ENCODE data around the gene SND1. TPM values are rescaled to one million over a fixed set of nuclear protein-coding genes. Genes with fewer than 3 reads are reported as not detected.

The SND1 gene
- total RNA-seq, 1 experiment from 2014 or later: 139 TPM

DNA sequence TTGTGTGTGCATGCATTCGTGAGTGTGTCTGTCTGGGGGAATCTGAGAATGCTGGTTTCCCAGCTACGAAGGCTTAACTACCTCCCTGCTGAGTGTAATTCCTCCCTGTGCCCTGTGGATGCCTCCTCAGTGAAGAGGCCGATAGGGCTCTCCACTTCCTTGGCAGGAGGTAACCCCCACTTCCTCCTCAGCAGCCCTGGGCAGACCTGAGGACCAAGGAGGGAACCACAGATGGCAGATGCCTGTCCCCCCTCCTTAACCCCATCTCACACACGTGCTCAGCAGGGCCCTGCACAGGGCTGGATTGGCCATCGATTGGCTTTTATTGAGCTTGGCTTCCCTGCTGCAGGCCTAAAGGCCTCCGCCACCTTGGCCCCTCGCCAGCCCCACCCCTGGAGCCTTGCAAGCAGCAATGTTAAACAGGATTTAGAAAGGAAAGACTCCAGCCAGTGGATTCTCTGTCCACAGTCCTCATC, 424.8 kb downstream of the SND1 start:
- Histone ChIP-seq H3F3A (ENCODE audit: low read length, unreplicated experiment) (no peaks in the 10 kb centered on the region), H3K9me3 (ENCODE audit: low read length) (no peaks in the 10 kb centered on the region), H4K20me1 (ENCODE audit: low read length) (no peaks in the 10 kb centered on the region), H3K9ac (ENCODE audit: low read length) (no peak overlapping the region), H2AFZ (ENCODE audit: low read length) (no peak overlapping the region), H3K4me1 (ENCODE audit: insufficient read depth, low read length) (no peaks in the 10 kb centered on the region), H3K4me3 (ENCODE audit: low read length) (no peak overlapping the region), H3K4me2 (ENCODE audit: low read length) (no peak overlapping the region), H3K36me3 (ENCODE audit: low read depth, low read length) (no peaks in the 10 kb centered on the region; the same call in 1 of the 2 replicates), H3K27ac (ENCODE audit: low read length) (no peak overlapping the region), H3K9me2 (replicated peaks; ENCODE audit: low read length) (no peaks in the 10 kb centered on the region), H3K27me3 (ENCODE audit: low read length) (no peaks in the 10 kb centered on the region), H3K79me2 (ENCODE audit: low read length) (no peaks in the 10 kb centered on the region)
- POLR2A ChIA-PET (ENCODE audit: unreplicated experiment): no interaction called here
- no peak for DNase-seq
- TF ChIP-seq EZH2phosphoT487 (IDR thresholded peaks at IDR 0.05; ENCODE audit: borderline replicate concordance, low read length) (no peak), EZH2 (IDR thresholded peaks at IDR 0.05; ENCODE audit: low read length, unreplicated experiment) (no peak)
- TF ChIP-seq, protein P1, sequence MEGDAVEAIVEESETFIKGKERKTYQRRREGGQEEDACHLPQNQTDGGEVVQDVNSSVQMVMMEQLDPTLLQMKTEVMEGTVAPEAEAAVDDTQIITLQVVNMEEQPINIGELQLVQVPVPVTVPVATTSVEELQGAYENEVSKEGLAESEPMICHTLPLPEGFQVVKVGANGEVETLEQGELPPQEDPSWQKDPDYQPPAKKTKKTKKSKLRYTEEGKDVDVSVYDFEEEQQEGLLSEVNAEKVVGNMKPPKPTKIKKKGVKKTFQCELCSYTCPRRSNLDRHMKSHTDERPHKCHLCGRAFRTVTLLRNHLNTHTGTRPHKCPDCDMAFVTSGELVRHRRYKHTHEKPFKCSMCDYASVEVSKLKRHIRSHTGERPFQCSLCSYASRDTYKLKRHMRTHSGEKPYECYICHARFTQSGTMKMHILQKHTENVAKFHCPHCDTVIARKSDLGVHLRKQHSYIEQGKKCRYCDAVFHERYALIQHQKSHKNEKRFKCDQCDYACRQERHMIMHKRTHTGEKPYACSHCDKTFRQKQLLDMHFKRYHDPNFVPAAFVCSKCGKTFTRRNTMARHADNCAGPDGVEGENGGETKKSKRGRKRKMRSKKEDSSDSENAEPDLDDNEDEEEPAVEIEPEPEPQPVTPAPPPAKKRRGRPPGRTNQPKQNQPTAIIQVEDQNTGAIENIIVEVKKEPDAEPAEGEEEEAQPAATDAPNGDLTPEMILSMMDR (conservative IDR thresholded peaks at IDR 0.05; ENCODE audit: low read depth, low read length): no peak
- no peak; the same call in 1 of the 2 replicates for ATAC-seq
- BruUV-seq (replicated peaks): no TSS peak
- CTCF ChIA-PET: no interaction called here
- intact Hi-C loops (cut with micrococcal nuclease): no loop called here

DNA sequence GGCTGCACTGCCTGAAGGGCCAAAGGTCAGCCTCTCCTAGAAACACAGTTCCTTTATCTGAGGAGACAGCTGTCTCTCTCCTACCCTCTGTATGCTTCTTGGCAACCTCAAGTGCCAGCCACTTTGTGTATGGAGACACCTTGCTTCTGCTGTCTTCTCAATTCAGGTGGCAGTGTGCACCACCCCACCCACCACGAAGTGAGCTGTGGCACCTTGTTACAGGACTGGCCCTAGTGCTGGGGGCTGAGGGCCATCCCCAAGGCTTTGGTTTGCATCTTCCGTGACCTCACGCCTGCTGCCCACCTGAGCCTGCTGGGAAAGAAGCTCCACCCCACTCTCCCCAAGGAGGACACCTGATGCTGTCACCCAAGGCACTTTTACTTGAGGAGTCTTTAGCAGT, 426.3 kb downstream of the SND1 start:
- POLR2A ChIA-PET (ENCODE audit: unreplicated experiment): no interaction called here
- Histone ChIP-seq H3K4me1 (ENCODE audit: insufficient read depth, low read length) (no peaks in the 10 kb centered on the region), H4K20me1 (ENCODE audit: low read length) (no peaks in the 10 kb centered on the region), H3K27ac (ENCODE audit: low read length) (no peak overlapping the region), H3K4me3 (ENCODE audit: low read length) (no peak overlapping the region), H3K36me3 (ENCODE audit: low read depth, low read length) (no peaks in the 10 kb centered on the region; the same call in 1 of the 2 replicates), H3K9ac (ENCODE audit: low read length) (no peak overlapping the region), H2AFZ (ENCODE audit: low read length) (no peak overlapping the region), H3K27me3 (ENCODE audit: low read length) (no peaks in the 10 kb centered on the region), H3K79me2 (ENCODE audit: low read length) (no peaks in the 10 kb centered on the region), H3K9me3 (ENCODE audit: low read length) (no peaks in the 10 kb centered on the region), H3K9me2 (replicated peaks; ENCODE audit: low read length) (no peaks in the 10 kb centered on the region), H3K4me2 (ENCODE audit: low read length) (no peak overlapping the region), H3F3A (ENCODE audit: low read length, unreplicated experiment) (no peaks in the 10 kb centered on the region)
- CTCF ChIA-PET: no interaction called here
- DNase-seq (no peak), ATAC-seq (no peak)
- intact Hi-C loops (cut with micrococcal nuclease): no loop called here
- TF ChIP-seq, protein P1 (conservative IDR thresholded peaks at IDR 0.05; ENCODE audit: low read depth, low read length): no peak
- TF ChIP-seq EZH2phosphoT487 (IDR thresholded peaks at IDR 0.05; ENCODE audit: borderline replicate concordance, low read length): no peak
- TF ChIP-seq EZH2 (IDR thresholded peaks at IDR 0.05; ENCODE audit: low read length, unreplicated experiment): no peak
- BruUV-seq (replicated peaks): no TSS peak

DNA sequence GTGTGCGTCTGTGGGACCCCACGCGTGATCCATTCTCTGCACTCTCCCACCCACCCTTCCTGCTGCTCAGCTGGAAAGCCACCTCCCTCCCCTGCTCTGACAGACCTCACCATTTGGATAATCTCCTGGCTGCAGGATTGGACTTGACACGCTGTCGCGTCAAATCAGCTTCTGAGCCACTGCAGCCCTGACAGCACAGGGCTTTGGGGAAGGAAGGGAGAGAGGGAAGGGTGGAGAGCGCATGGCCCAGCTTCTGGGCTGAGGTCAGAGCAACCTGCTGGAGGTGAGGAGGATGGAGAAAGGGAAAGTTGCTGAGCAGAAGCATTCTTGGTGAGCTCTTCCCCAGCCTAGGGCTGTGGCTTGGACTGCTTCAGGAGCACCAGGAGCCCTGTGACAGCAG, 428.2 kb downstream of the SND1 start:
- DNase-seq (no peak), ATAC-seq (no peak)
- no peaks in the 10 kb centered on the region for H3K4me1 ChIP-seq (ENCODE audit: insufficient read depth, low read length)
- CTCF ChIA-PET: no interaction called here
- no peak overlapping the region for H3K9ac ChIP-seq (ENCODE audit: low read length)
- no peaks in the 10 kb centered on the region for H4K20me1 ChIP-seq (ENCODE audit: low read length)
- no peaks in the 10 kb centered on the region for H3K79me2 ChIP-seq (ENCODE audit: low read length)
- H3K9me2 ChIP-seq (replicated peaks; ENCODE audit: low read length): no peaks in the 10 kb centered on the region
- no peak overlapping the region for H3K4me3 ChIP-seq (ENCODE audit: low read length)
- intact Hi-C loops (cut with micrococcal nuclease): no loop called here
- POLR2A ChIA-PET (ENCODE audit: unreplicated experiment): no interaction called here
- no peak overlapping the region for H3K4me2 ChIP-seq (ENCODE audit: low read length)
- no peak overlapping the region for H3K27ac ChIP-seq (ENCODE audit: low read length)
- TF ChIP-seq EZH2phosphoT487 (IDR thresholded peaks at IDR 0.05; ENCODE audit: borderline replicate concordance, low read length): no peak
- TF ChIP-seq EZH2 (IDR thresholded peaks at IDR 0.05; ENCODE audit: low read length, unreplicated experiment): no peak
- TF ChIP-seq, protein P1 (conservative IDR thresholded peaks at IDR 0.05; ENCODE audit: low read depth, low read length): no peak
- BruUV-seq (replicated peaks): no TSS peak
- H2AFZ ChIP-seq (ENCODE audit: low read length): no peak overlapping the region
- no peaks in the 10 kb centered on the region for H3K27me3 ChIP-seq (ENCODE audit: low read length)
- H3K9me3 ChIP-seq (ENCODE audit: low read length): no peaks in the 10 kb centered on the region
- no peaks in the 10 kb centered on the region for H3F3A ChIP-seq (ENCODE audit: low read length, unreplicated experiment)
- H3K36me3 ChIP-seq (ENCODE audit: low read depth, low read length): no peaks in the 10 kb centered on the region

Measured in PC-3 (cell line).